ENCODE results near the gene CARD19. TPM values are rescaled to one million over a fixed set of nuclear protein-coding genes. Genes with fewer than 3 reads are reported as not detected.

Gene CARD19
- total and polyA plus RNA-seq, 2 of the 8 experiments (the other 6 are each of a cell fraction or from before 2014, with no cell fraction given), result 21.2 to 112 TPM

DNA sequence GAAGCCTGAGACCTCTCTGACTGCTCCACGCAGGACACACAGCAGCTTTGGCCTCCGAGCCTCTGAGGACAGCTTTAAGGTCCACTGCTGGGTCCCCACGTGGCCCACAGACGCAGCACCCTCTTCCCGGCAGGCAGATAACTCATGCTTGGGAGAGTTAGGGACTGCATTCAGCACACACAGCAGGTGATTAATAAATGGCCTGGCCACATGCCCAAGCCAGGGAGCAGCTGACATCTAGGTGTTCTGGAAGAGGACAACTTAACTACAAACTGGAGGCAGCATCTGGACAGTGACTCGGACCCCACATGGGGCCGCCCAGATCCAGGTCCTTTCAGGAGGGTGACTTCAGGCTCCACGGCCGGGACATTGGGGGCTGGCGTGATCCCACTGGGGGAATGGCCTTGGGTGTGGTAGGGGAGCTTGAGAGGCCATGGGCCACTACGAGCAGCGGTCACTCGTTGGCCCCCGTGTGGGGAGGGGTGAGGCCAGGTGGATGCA lies 26.8 kb downstream of the CARD19 start:
- ChIA-PET POLR2A (ENCODE audit: partially characterized antibody) (interaction anchor here (0.6 kb wide), 2 partner anchors 122 to 133 kb away, joined by 3 read pairs; no protein-coding TSS in a partner anchor), CTCF (ENCODE audit: partially characterized antibody) (interaction anchor here (1.1 to 8.5 kb wide), 5 partner anchors 9 to 219 kb away, joined by 3 to 96 read pairs (median 4); no protein-coding TSS in a partner anchor)
- Histone ChIP-seq H3K27me3 (replicated peaks in 1 of 4; ENCODE audit: control insufficient read depth in 3 of 4, extremely low read depth in 1 of 4, insufficient read depth in 3 of 4, low read length in 3 of 4) (no peaks in the 10 kb centered on the region; a peak in 1 of 7 replicates), H3K4ac (replicated peaks; ENCODE audit: insufficient read length, low read depth, low read length) (no peak overlapping the region), H3K9ac (replicated peaks in 1 of 4; ENCODE audit: extremely low read depth in 1 of 4, low read depth in 3 of 4, low read length in 3 of 4) (no peak overlapping the region), H3K23ac (ENCODE audit: insufficient read length) (no peak overlapping the region), H3K27ac (ENCODE audit: low read depth, low read length) (no peak overlapping the region), H4K91ac (replicated peaks; ENCODE audit: insufficient read length, low read length) (no peak overlapping the region), H3K79me1 (ENCODE audit: low read depth, low read length) (peaks cover 2% of the 10 kb centered on the region), H2AFZ (ENCODE audit: low read length) (no peak overlapping the region), H3K9me3 (ENCODE audit: insufficient read depth in 2 of 2, low read depth in 1 of 2, low read length in 1 of 2) (no peaks in the 10 kb centered on the region), H3K36me3 (ENCODE audit: control insufficient read depth in 2 of 4, insufficient read depth in 4 of 4, low read length in 3 of 4) (peaks cover 0 to 4% (median 0%) of the 10 kb centered on the region in 4 experiments; a peak in 1 of 8 replicates), H3K56ac (replicated peaks; ENCODE audit: insufficient read length, low read depth, low read length) (no peak overlapping the region), H4K8ac (ENCODE audit: extremely low read depth, insufficient read depth, low read length) (no peak overlapping the region), H2BK12ac (ENCODE audit: low read depth, low read length) (no peak overlapping the region), H3K18ac (ENCODE audit: extremely low read depth, low read length) (no peak overlapping the region), H2BK120ac (replicated peaks; ENCODE audit: low read depth, low read length) (no peak overlapping the region), H3K14ac (ENCODE audit: insufficient read length) (no peak overlapping the region), H3K79me2 (ENCODE audit: control insufficient read depth in 1 of 2, insufficient read depth in 2 of 2, low read length in 2 of 2) (peaks cover 0 to under 1% of the 10 kb centered on the region in 2 experiments; a peak in 1 of 4 replicates), H2AK5ac (ENCODE audit: low read depth, low read length) (no peak overlapping the region), H2BK15ac (ENCODE audit: low read length) (no peak overlapping the region), H3K4me2 (ENCODE audit: insufficient read depth in 1 of 2, low read depth in 2 of 2, low read length in 2 of 2) (no peak overlapping the region), H2BK5ac (ENCODE audit: low read depth, low read length) (no peak overlapping the region), H3K4me1 (replicated peaks in 1 of 4; ENCODE audit: control insufficient read depth in 3 of 4, insufficient read depth in 4 of 4, low read length in 3 of 4) (peaks cover 0 to 14% (median 9%) of the 10 kb centered on the region in 4 experiments; a peak in 6 of 7 replicates), H2BK20ac (ENCODE audit: low read length) (no peak overlapping the region), H4K20me1 (replicated peaks in 1 of 2; ENCODE audit: control insufficient read depth in 1 of 2, insufficient read depth in 2 of 2, low read length in 2 of 2) (peaks cover 0 to 12% of the 10 kb centered on the region in 2 experiments), H4K5ac (ENCODE audit: insufficient read length, low read depth, low read length) (no peak overlapping the region), H3K23me2 (ENCODE audit: low read depth, low read length) (peaks cover 5% of the 10 kb centered on the region; the same call in 1 of the 2 replicates), H3K4me3 (ENCODE audit: extremely low read depth in 1 of 4, insufficient read depth in 2 of 4, low read depth in 3 of 4, low read length in 4 of 4) (no peak overlapping the region)
- 92% methylated on average over 14 of the region's 14 CpGs; no CpG with 5 or more reads in 1 of the 2 experiments for WGBS, 2 experiments (ENCODE audit: extremely low coverage in 1 of 2, insufficient coverage in 1 of 2, insufficient read length in 1 of 2, insufficient replicate concordance in 2 of 2, low coverage in 1 of 2, low lambda C conversion rate in 2 of 2, missing lambda C conversion rate in 1 of 2)
- FAIRE-seq (no peak), DNase-seq (ENCODE audit: low read depth in 1 of 2, low spot score in 2 of 2) (no peak)
- TF ChIP-seq EZH2 (IDR thresholded peaks at IDR 0.05; ENCODE audit: low read depth, low read length, severe bottlenecking) (no peak), RBBP5 (IDR thresholded peaks at IDR 0.05; ENCODE audit: borderline replicate concordance, low read depth, low read length) (no peak), SRF (IDR thresholded peaks at IDR 0.05; ENCODE audit: low read depth, low read length) (no peak), TAF1 (IDR thresholded peaks at IDR 0.05; ENCODE audit: low read depth, low read length) (no peak), RFX5 (IDR thresholded peaks at IDR 0.05; ENCODE audit: borderline replicate concordance, low read depth, low read length) (no peak), ASH2L (IDR thresholded peaks at IDR 0.05; ENCODE audit: low read length) (no peak)

Data from H1 (cell line).